Right hindlimb (tissue), 1 donor: ENCODE measurements around the gene NEUROD1.

Experiments used
- DNase-seq: peaks from one replicate; pipeline ENCODE4 v3.0.0-alpha.2; 2018

Gene NEUROD1

GRCh38 chr2:181679544-181679979 is 755 bp downstream of the NEUROD1 start:
- DNase-seq = no peak

- DNase-seq = no peak
Measured at GRCh38 chr2:181678861-181679543, 1.3 kb downstream of the NEUROD1 start.

GRCh38 chr2:181677912-181678586 is 2.3 kb downstream of the NEUROD1 start:
- peak; percentile 81 for DNase-seq

DNA sequence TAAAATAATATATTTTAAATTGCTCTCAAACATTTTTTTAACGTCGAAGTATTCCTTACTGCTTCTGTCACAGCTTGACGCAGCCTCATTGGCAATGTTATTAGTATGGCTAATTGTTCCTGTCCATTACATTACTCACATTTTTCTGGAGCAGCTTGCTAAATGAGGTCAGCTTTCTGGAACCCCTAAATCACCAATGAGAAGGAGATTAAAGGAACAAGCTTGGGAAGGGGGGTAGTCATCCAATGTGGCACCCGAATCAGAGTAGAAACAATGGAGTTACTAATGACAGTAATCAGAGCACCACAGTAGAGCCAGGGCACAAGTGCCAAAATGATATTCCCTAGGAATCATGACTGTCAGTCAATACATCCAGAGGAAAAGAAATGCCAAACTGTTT is 5.1 kb downstream of the NEUROD1 start:
- no peak for DNase-seq

DNA sequence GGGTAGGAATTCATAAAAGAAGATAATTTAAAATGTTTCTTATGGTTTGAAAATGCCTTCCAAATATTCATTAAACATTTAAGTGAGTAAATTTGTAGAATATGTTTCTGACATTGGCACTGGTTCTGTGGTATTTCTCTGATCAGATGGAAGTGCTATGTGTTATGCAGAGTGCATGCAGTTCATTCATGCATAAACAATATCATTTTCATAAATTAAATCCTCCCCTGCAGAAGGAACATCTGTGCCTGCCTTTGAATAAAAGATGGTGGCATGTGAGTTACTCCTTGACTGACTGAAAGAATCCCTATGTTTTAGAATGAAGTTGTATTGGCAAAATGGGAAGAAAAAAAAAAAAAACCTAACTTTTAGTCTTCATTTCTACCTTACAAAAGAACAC is 5.9 kb downstream of the NEUROD1 start:
- DNase-seq = no peak

DNA sequence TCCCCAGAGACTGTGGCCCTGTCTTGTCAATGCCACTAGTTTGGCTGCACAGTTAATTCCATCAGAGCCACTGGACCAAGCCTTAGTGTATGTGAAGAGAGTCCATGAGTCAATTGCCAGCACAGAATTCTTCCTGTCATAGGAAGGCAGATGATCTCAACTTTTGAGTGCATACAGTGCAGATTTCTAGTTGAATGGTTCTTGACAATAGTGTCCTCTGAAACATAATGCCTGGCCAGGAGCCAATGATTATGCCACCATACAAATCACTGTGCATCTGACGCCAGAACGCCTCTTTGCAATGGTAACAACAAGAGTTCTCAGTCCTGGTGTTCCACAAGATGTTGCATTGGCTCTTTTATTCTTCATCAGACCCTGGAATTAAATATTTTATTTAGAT is 7.1 kb downstream of the NEUROD1 start:
- no peak for DNase-seq

DNA sequence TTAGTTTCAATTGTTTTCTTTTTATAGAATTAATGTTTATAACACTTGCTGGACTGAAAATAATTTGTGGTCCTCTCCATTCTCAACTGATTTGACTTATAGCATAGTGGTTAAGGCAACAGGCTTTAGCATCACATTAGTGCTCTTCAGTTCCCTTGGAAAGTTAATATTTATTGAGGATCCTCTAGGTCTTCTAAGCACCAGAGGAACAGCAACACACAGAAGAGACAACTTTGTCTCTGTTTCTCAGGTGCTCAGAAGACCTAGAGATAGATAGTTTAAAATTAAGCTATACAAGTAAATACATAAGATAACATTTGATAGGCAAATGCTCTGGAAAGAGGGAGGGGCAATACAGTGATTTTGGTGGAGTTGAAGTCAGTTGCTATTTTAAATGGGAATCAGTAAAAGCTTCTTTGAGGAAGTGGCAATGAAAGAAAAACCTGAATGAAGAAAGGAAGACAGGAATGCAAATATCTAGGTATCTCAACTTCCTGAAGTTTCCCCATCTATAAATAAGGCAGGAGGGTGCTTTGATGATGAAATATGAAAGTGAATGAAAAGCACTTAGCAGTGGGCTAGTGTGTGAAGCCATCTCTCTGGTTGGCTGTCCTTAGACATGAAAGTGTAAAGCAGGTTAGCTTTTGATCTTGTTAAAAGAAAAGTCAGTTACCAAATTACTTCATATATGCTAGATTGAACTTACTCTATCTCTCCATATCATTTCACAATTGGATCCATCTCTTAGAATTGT is 7.9 kb downstream of the NEUROD1 start:
- no peak for DNase-seq

- DNase-seq = no peak
Measured at GRCh38 chr2:181670632-181671031, 9.7 kb downstream of the NEUROD1 start.

- no peak for DNase-seq
Measured at GRCh38 chr2:181667234-181667633, 13.1 kb downstream of the NEUROD1 start.

DNA sequence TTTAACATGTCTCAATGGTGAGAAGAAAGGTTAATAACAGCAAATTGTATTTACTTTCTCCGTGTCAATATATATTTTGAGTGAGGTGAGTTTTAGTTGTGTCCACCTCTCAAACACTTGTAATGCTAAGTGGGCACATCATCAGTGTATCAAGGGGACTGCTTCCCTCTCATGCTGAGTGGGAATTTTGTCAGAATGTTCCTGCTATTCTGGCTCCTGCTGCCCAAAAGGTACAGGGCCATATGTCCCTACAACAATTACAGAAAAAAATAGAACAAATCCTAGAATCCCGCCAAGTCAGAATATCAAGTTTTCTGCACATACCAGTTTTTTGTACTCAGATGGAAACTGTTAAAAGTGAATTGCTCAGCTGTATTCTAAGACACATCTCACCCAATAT is 18.0 kb downstream of the NEUROD1 start:
- no peak for DNase-seq

GRCh38 chr2:181660181-181660580 is 20.1 kb downstream of the NEUROD1 start:
- DNase-seq = no peak

DNA sequence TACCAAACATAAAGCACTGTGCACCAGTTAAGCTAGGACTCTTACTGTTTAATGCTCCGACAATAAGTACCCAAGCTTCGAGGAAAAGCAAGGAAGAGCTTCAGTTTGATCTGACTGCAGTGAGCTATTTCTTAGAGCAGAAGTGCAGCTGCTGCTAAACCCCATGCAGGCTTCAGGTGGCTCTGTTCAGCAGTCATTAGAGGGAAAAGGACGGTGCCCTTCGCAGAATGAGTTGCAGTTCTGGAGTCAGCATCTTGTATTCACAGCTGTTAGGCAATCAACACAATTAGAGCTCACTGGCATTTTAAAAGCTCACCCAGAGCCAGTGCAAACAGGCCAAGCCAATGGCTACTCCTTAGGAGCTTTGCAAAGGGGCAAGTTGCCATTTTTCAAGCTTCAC is 21.9 kb downstream of the NEUROD1 start:
- DNase-seq = no peak

- no peak for DNase-seq
Measured at GRCh38 chr2:181657379-181657778, 22.9 kb downstream of the NEUROD1 start.

GRCh38 chr2:181656450-181657291 is 23.6 kb downstream of the NEUROD1 start, which contains the start of gene CERKL:
Gene CERKL (minus strand): TSS chr2:181657105. CDS start chr2:181657006, 99 bp downstream.
- peak; percentile 41 for DNase-seq

DNA sequence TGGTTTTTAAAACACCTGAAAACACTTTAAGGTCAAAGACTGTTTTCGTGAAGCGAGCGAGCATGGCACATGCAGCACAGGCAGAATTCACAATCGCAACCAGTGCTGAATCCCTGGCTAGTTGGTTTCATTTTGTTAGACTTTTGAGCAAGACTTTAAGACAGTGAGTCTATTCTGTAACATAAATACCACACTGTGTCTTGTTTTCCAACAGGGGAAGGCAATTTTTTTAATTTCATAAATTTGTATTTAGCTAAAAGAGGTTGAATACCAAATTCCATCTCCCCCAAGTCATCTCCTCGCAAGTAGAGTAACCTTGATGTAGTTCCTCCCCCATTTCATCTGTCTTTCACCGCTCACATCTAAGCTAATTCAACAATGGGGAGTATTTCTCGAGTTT is 24.8 kb downstream of the NEUROD1 start:
- DNase-seq = no peak

- no peak for DNase-seq
Measured at GRCh38 chr2:181649436-181649979, 30.8 kb downstream of the NEUROD1 start.

DNA sequence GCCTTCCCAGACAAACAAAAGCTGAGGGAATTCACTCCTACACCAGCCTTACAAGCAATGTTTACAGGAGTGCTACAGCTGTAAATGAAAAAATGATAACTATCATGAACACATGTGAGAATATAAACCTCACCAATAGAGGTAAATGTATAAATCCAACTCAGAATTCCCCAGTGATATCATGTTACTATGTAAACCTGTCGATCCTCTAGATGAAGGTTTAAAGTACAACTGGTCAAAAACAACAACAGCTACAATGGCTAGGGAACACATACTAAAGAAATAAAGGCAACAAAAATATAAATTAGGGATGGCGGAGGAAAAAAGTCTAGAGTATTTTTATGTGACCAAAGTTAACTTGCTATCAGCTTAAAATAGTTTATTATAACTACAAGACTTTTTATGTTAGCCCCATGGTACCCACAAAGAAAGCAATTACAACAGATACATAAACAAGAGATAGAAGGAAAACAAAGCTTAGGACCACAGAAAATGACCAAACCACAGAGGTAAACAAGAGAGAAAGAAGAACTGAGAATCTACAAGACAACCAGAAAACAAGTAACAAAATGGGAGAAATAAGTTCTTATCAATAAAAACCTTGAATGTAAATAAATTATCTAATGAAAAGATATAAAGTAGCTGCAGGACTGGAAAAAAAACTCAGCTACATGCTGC is 31.7 kb downstream of the NEUROD1 start:
- DNase-seq = no peak

DNA sequence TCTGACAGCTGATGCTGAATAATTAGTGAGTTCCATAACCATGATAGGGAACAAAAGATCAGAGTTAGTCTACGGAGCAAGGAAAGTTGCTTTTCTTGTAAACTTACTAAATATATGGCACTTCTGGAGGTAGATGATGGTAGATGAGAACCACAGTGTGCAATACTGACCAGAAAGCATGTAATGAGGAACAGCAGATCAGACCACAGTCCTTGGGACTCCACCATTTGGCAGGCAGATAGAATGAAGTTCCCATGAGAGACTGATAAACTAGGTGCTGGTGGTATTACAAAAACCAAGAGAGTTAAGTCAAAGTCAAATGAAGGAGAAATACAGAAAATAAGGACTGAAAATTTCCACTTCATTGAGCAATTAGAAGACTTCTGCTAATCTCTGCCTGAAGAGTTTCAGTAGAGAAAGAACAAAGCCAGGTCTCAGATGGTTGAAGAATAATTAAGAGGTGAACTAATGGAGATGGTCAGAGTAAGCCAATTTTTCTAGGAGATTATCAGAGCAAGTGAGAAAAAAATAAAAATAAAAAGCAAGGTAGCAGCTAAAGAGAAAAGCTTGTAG is 33.8 kb downstream of the NEUROD1 start:
- no peak for DNase-seq

GRCh38 chr2:181643151-181643550 is 37.2 kb downstream of the NEUROD1 start:
- DNase-seq = no peak

DNA sequence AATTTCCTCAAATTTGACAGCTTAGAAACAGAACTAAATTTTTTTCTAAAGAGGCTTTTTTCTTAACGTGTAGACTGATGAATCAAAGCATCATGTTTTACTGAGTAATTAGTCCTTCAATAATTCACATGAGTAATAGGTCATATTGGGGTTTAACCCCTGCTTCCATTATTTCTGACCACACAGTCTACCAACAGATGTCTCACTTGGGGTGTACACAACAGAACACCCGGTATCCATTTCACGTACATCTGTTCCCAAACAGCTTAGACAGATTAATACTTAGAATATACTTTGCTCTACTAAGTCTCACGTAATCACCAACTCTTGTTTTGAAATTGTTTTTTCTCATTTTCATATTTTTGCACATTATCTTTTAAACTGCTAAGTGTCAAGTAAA is 38.2 kb downstream of the NEUROD1 start:
- DNase-seq = no peak

- no peak for DNase-seq
Measured at GRCh38 chr2:181639686-181640085, 40.6 kb downstream of the NEUROD1 start.
